Measurements from ENCODE around the gene PKP1. TPM values are rescaled to one million over a fixed set of nuclear protein-coding genes. Genes with fewer than 3 reads are reported as not detected.
"Not testable (repeated sequence)": the region's sequence is repeated elsewhere in the genome, so short reads cannot be mapped to it uniquely, and the experiment has no call there.

PKP1 gene
- total RNA-seq, 1 donor from 2014 or later = not detected

DNA sequence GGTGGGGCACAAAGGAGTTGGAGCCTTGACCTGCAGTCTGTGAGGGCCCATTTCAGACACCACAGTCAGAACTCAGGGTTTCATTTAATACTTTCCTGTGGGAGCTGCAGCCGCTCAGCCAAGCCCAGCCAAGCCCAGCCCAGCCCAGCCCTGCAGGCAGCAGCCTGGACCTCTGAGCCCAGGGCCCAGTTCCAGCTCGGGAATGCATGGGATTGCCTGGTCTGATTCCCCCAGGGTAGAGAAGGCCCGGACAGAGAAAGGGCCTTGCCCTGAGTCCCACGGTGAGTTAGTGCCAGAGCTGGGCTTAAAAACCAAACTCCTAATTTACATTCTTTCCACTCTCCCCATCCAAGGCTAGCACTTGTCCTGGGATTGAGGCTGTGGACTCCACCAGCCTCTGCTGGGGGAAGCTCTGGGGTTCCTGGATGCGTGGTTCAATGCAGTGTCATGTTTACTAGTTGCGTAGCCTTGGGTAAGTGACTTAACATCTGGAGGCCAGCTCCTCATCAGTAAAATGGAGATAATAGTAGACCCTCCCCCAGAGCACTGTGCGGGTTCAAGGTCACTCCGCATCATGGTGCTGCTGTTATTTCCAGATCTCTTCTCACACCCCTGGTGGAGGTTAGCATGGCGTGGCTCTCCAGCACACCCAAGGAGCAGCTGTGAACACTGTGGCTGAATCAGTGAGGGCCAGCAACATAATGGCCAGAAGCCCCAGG is 29.2 kb upstream of the PKP1 start:
- no peaks in the 10 kb centered on the region for H3K27me3 Mint-ChIP-seq (ENCODE audit: insufficient read depth)
- no peaks in the 10 kb centered on the region for H3K9me3 Mint-ChIP-seq
- intact Hi-C loops (cut with micrococcal nuclease) = loop anchor here (1.0 kb wide), 2 partner anchors 108 to 154 kb away; no protein-coding TSS in a partner anchor
- no peak overlapping the region for H3K27ac Mint-ChIP-seq
- no peaks in the 10 kb centered on the region for H3K36me3 Mint-ChIP-seq (ENCODE audit: low read depth)
- DNase-seq (ENCODE audit: low spot score) = no peak
- no peaks in the 10 kb centered on the region for H3K4me1 Mint-ChIP-seq (ENCODE audit: low read depth)
- no peak overlapping the region for H3K4me3 Mint-ChIP-seq

DNA sequence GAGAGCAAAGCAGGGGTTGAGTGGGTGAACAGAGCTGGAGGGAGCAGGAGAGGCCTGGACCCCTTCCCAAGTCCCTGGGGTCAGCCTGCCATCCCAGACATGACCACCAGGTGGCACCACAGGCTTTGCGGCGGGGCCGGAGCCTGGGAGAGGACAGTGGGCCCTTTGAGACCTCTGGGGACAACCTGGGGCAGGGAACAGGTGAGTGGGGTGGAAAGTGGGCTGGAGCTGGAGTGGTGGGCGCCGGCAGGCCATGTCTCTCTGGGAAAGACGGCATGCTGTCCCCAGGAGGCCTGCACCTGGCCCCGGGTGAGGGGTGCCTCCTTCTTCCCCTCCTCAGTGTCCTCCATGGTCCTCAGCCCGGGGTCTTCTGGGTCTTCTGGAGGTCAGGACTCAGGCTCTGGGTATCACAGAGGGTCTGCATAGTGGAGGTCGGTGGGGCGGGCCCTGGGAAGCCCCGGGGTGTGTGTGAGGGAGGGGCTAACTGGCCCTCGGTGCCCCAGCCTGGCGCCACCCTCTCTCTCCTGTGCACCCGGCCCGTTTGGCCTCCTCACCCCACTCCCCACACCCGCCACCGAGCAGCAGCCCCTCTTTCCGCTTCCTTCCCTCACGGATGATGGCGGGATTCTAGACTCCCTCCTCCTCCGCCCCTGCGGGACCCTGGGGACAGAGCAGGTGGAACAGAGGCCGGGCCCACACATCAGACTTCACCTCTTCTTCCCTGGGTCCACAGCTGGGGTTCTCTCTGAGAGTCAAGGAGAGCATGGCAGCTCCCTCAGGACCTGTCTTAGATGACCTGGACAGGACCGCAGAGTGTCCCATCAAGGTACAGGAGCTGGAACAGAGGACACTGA is 28.5 kb upstream of the PKP1 start:
- Mint-ChIP-seq H3K9me3 (no peaks in the 10 kb centered on the region), H3K4me3 (no peak overlapping the region), H3K4me1 (ENCODE audit: low read depth) (no peaks in the 10 kb centered on the region), H3K27ac (no peak overlapping the region), H3K27me3 (ENCODE audit: insufficient read depth) (no peaks in the 10 kb centered on the region), H3K36me3 (ENCODE audit: low read depth) (no peaks in the 10 kb centered on the region)
- peak; percentile 27 for DNase-seq (ENCODE audit: low spot score)
- intact Hi-C loops (cut with micrococcal nuclease) = loop anchor here (1.0 kb wide), 2 partner anchors 107 to 153 kb away; no protein-coding TSS in a partner anchor

DNA sequence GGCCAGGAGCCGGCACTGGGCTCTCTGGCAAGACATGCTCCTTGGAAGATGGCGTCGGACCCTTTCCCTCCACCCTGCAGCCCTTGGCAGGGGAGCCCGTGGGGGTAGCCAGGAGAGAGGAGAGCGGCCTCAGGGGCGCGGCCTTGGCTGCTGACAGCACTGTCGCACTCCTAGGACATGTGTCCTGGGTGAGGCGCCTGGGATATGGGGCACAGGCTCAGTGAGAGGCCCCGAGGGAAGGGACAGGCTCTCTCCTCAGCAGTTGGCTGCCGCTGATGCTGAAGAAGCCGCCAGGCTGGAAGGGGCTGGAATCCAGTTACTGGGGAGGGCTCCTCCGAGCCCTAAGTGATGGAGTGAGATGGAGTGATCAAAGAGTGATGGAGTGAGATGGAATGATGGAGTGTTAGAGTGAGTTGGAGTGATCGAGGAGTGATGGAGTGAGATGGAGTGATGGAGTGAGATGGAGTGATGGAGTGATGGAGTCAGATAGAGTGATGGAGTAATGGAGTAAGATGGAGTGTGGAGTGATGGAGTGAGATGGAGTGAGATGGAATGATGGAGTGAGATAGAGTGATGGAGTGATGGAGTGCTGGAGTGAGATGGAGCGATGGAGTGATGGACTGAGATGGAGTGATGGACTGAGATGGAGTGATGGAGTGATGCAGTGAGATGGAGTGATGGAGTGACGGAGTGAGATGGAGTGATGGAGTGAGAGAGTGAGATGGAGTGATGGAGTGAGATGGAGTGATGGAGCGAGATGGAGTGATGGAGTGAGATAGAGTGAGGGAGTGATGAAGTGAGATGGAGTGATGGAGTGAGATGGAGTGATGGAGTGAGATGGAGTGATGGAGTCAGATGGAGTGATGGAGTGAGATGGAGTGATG is 27.6 kb upstream of the PKP1 start:
- no peaks in the 10 kb centered on the region for H3K4me1 Mint-ChIP-seq (ENCODE audit: low read depth)
- H3K27ac Mint-ChIP-seq = no peak overlapping the region
- no peak for DNase-seq (ENCODE audit: low spot score)
- no peaks in the 10 kb centered on the region for H3K9me3 Mint-ChIP-seq
- peaks cover 4% of the 10 kb centered on the region for H3K27me3 Mint-ChIP-seq (ENCODE audit: insufficient read depth)
- H3K4me3 Mint-ChIP-seq = no peak overlapping the region
- no peaks in the 10 kb centered on the region for H3K36me3 Mint-ChIP-seq (ENCODE audit: low read depth)
- intact Hi-C loops (cut with micrococcal nuclease) = no loop called here

DNA sequence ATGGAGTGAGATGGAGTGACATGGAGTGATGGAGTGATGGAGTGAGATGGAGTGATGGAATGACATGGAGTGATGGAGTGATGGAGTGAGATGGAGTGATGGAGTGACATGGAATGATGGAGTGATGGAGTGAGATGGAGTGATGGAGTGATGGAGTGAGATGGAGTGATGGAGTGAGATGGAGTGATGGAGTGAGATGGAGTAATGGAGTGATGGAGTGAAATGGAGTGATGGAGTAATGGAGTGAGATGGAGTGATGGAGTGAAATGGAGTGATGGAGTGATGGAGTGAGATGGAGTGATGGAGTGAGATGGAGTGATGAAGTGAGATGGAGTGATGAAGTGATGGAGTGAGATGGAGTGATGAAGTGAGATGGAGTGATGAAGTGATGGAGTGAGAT is 25.2 kb upstream of the PKP1 start:
- intact Hi-C loops (cut with micrococcal nuclease); H3K27ac Mint-ChIP-seq; DNase-seq (ENCODE audit: low spot score); H3K9me3 Mint-ChIP-seq; H3K36me3 Mint-ChIP-seq (ENCODE audit: low read depth); H3K4me3 Mint-ChIP-seq; H3K4me1 Mint-ChIP-seq (ENCODE audit: low read depth): not testable (repeated sequence)
- H3K27me3 Mint-ChIP-seq (ENCODE audit: insufficient read depth) = peaks cover 11% of the 10 kb centered on the region

DNA sequence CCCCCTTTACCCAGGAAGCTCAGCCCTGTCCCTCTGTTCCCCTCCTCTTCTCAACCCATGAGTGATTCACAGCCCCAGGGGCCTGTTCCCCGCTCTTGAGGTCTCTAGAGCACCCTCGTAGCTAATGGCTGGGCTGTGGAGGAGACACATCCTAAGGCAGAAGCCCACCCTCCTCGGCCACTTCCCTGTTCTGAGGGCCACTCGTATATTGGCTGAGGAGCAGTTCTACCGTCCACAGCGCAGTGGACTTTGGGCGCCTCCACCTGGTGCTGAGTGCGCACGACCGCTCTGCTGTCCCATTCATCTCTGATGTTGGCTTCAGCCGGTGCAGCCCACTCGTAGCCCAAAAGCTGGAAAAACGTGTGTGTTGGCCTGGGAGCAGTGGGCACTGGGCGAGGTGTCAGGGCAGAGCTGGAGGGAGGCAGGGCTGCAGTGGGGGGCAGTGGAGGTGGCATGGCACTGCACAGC is 24.5 kb upstream of the PKP1 start:
- Mint-ChIP-seq H3K36me3 (ENCODE audit: low read depth) (no peaks in the 10 kb centered on the region), H3K4me1 (ENCODE audit: low read depth) (no peaks in the 10 kb centered on the region), H3K9me3 (no peaks in the 10 kb centered on the region), H3K27ac (no peak overlapping the region), H3K27me3 (ENCODE audit: insufficient read depth) (peaks cover 11% of the 10 kb centered on the region), H3K4me3 (no peak overlapping the region)
- no peak for DNase-seq (ENCODE audit: low spot score)
- intact Hi-C loops (cut with micrococcal nuclease) = no loop called here

DNA sequence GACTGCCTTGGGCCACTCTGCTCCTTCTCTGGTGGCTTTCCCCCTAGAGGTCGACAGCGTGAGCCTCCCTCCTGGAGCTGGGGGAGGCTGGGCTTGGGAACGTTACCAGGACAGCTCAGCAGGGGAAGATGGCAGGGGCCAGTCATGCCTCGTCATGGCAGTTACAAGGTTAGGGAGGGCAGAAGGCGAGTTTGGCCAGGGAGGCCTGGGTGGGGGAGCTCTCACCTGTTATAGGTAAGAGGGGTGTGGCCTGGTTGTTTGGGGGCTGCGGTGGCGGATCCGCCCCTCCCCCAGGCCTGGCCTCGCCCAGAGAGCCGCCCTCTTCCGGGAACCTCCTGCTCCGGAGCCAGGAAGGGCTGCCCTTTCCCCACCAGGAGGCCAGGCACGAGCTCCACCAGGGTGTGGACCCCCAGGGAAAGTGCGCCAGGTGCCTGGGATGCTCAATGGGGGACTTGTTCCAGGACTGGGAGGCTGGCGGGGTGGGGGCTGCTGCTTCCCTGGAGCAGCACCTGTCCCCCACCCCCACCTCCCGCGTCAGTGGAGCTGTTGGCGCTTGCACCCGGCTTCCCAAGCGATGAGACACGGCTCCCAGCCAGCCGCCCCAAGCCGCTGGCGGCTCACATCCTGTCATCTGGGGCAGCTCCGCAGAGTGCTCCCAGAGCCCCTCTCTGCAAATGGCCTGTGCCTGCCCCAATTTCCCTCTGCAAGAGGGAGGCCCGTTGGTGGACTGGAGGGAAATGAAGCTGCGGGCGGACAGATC is 23.6 kb upstream of the PKP1 start:
- intact Hi-C loops (cut with micrococcal nuclease) = no loop called here

DNA sequence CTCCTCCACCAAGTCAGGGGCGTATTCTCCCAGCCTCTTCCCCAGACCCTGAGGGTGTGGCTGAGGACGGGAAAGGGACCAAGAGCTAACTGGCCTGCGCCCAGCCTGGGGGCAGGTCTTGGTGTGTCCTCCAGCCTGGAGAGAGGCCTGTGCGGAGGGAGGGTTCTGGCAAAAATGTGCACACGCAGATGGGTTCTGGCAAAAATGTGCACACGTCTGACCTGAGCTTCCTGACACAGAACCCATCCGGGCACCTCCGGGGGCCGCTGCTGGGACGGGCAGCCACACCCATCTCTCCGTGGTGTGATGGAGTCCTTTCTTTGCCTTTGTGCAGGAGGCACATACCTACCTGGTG is 23.1 kb upstream of the PKP1 start:
- DNase-seq (ENCODE audit: low spot score) = no peak
- H3K4me3 Mint-ChIP-seq = no peak overlapping the region
- H3K4me1 Mint-ChIP-seq (ENCODE audit: low read depth) = no peaks in the 10 kb centered on the region
- no peaks in the 10 kb centered on the region for H3K36me3 Mint-ChIP-seq (ENCODE audit: low read depth)
- intact Hi-C loops (cut with micrococcal nuclease) = no loop called here
- no peak overlapping the region for H3K27ac Mint-ChIP-seq
- H3K9me3 Mint-ChIP-seq = no peaks in the 10 kb centered on the region
- peaks cover 11% of the 10 kb centered on the region for H3K27me3 Mint-ChIP-seq (ENCODE audit: insufficient read depth)

More for the DNA sequence above, 23.6 kb upstream of the PKP1 start:
- DNase-seq (ENCODE audit: low spot score) = no peak
- Mint-ChIP-seq H3K27ac (no peak overlapping the region), H3K27me3 (ENCODE audit: insufficient read depth) (peaks cover 11% of the 10 kb centered on the region), H3K9me3 (no peaks in the 10 kb centered on the region), H3K4me3 (no peak overlapping the region), H3K4me1 (ENCODE audit: low read depth) (no peaks in the 10 kb centered on the region), H3K36me3 (ENCODE audit: low read depth) (no peaks in the 10 kb centered on the region)

DNA sequence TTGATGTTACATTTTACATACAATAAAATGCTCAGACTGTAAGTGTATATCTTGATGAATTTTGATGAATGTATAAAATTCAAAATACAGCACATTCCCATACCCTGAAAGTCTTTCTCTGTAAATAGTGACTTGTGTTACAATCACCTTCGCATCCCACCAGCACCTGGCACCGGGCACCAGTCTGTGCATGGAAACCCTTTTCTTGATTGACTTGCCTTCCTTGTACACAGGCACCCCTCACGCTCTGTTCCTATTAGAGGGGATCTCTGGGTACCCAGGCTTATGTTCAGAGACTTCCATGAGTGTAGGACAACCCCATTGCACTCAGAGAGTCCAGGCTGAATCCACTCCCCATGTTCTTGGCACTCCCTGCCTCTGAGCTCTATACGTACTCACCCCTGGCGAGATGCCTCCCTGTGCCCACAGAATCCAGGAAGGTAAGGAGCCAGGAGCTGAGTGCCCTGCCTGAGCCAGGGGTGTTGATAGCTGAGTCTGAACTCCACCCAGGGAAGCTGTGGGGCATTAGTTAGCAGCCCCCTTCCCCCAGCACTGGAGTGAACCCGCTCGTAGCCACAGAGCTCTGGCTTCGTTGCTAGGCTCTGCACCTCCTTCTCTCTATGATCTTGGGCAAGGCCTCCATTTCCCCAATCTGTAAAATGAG is 22.5 kb upstream of the PKP1 start:
- Mint-ChIP-seq H3K27ac (no peak overlapping the region), H3K36me3 (ENCODE audit: low read depth) (no peaks in the 10 kb centered on the region), H3K4me1 (ENCODE audit: low read depth) (no peaks in the 10 kb centered on the region), H3K27me3 (ENCODE audit: insufficient read depth) (peaks cover 11% of the 10 kb centered on the region), H3K4me3 (no peak overlapping the region), H3K9me3 (no peaks in the 10 kb centered on the region)
- no peak for DNase-seq (ENCODE audit: low spot score)
- intact Hi-C loops (cut with micrococcal nuclease) = no loop called here

DNA sequence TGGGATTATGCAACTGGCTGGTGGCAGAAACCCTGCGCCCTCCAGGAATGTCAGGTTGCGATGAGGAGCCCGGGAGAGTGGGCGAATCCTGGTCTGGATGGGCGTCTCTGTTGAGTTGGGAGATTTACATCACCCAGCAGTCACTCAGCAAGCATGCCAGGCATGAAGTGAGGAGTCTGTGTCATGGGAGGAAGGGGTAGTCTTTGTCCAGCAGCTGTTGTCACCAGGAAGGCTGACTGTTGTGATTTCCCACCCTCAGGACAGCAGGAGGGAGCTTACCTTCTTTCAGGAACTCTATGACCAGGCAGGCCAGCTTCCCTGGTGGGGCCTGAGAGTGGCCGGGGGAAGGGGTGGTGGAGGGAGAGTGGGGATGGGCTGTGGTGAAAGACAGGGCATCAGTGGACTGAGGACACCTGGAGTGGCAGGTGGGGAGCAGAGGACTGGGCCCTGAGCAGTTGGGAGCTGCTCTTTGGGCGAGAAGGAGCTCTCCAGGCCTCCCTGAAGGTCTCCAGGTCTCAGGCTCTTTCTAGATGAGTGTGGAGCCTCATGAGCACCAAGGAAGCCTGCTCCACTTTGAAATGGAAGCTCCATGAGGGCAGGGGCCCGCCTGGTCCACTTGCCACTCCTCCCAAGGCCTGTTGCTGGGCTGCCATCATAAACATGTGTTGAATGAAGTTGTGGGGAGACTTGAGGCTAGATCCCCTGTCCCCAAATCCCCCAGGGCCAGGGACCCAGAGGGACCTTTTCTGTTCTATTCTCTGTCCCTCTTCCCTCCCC is 21.3 kb upstream of the PKP1 start:
- peaks cover 15% of the 10 kb centered on the region for H3K27me3 Mint-ChIP-seq (ENCODE audit: insufficient read depth)
- H3K4me3 Mint-ChIP-seq = no peak overlapping the region
- no peaks in the 10 kb centered on the region for H3K36me3 Mint-ChIP-seq (ENCODE audit: low read depth)
- no peak overlapping the region for H3K27ac Mint-ChIP-seq
- no peak for DNase-seq (ENCODE audit: low spot score)
- intact Hi-C loops (cut with micrococcal nuclease) = no loop called here
- H3K4me1 Mint-ChIP-seq (ENCODE audit: low read depth) = no peaks in the 10 kb centered on the region
- H3K9me3 Mint-ChIP-seq = no peaks in the 10 kb centered on the region

DNA sequence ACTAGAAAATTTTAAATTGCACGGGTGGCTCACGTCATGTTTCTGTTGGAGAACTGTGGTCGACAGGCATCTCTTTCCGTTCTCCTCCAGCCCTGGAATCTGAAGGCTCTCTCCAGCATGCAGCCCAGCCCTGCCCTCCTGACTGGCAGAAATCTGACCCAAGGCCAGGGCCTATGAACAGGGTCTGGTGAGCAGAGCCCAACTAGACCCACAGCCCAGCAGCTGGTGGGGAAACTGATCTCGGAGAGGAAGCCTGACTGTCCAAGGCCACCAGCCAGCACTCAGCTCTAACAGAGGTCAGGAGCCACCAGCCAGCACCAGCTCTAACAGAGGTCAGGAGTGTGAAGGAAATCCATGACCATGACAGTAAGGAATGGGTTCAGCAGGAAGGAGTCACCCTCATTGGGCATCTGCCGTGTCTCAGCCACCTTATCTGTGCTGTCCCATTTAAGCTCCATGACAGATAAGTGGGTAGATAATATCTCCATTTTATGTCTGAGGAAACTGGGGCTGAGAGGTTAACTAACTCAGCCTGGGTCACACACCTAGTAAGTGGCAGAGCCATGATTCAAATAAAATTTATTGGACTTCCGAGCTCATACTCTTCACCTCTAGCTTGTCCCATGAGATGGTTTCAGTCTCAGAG is 20.2 kb upstream of the PKP1 start:
- Mint-ChIP-seq H3K4me1 (ENCODE audit: low read depth) (no peaks in the 10 kb centered on the region), H3K27ac (no peak overlapping the region), H3K27me3 (ENCODE audit: insufficient read depth) (peaks cover 18% of the 10 kb centered on the region), H3K4me3 (no peak overlapping the region), H3K9me3 (no peaks in the 10 kb centered on the region), H3K36me3 (ENCODE audit: low read depth) (no peaks in the 10 kb centered on the region)
- intact Hi-C loops (cut with micrococcal nuclease) = no loop called here
- no peak for DNase-seq (ENCODE audit: low spot score)

DNA sequence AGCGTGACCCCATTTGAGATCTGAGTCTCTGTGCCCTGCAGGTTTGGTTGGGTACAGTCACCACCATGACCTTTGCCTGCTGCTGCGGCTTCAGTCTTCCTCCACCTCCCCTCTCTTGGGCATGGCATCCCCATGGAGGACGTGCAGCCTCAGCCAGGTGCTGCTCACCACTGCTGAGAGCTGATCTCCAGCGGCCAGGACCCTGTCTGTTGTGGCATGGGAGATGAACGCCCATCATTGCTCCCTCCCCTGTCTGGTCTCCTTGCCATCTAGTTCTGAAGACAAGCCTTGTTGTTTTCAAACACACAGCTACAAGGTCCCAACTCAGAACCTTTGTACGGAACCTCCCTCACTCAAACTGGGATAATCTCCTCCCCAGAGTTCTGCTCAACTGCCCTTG is 19.2 kb upstream of the PKP1 start:
- Mint-ChIP-seq H3K4me1 (ENCODE audit: low read depth) (no peaks in the 10 kb centered on the region), H3K4me3 (no peak overlapping the region), H3K27ac (no peak overlapping the region), H3K27me3 (ENCODE audit: insufficient read depth) (peaks cover 18% of the 10 kb centered on the region), H3K36me3 (ENCODE audit: low read depth) (no peaks in the 10 kb centered on the region), H3K9me3 (no peaks in the 10 kb centered on the region)
- DNase-seq (ENCODE audit: low spot score) = no peak
- intact Hi-C loops (cut with micrococcal nuclease) = no loop called here
